IMR-90 (cell line): ENCODE results near the gene LRRFIP1. TPM values are rescaled to one million over a fixed set of nuclear protein-coding genes. Genes with fewer than 3 reads are reported as not detected.

Source experiments
- ATAC-seq: fragments of 200-7000 bp; cut with Tn5 transposase; 2 replicates; pipeline ENCODE4 v1.9.1; 2020; ENCODE audit warnings: low read depth, mild to moderate bottlenecking, moderate library complexity
- BruUV-seq: library from RNA; stranded (reverse); fragments of 400-500 nt; replicated peaks from 2 replicates; lab custom pipeline; 2021; lab: Mats Ljungman, UMichigan
- CTCF ChIA-PET: fragments of 300-600 bp; formaldehyde crosslinking; extraction: SDS; loops from one replicate; lab custom pipeline; 2021; ENCODE audit warnings: antibody characterized with exemption; lab: Yijun Ruan, JAX
- POLR2A ChIA-PET: fragments of 300-600 bp; sonication (Branson Sonifier 250); formaldehyde crosslinking; loops from one replicate; lab custom pipeline; 2022; ENCODE audit warnings: antibody characterized with exemption; ENCODE audit not compliant: unreplicated experiment; lab: Charles Lee
- DNase-seq: peaks from one replicate; pipeline ENCODE4 v3.0.0; 2013
- H2AFZ ChIP-seq: replicated peaks from 2 replicates; pipeline ENCODE3; 2013; ENCODE audit warnings: low read length, mild to moderate bottlenecking; ENCODE audit not compliant: poor library complexity
- H2AK5ac ChIP-seq: 2 replicates; pipeline ENCODE4 v1.6.1; 2013; ENCODE audit warnings: low read depth, low read length, inconsistent platforms
- H2AK9ac ChIP-seq: replicated peaks from 2 replicates; pipeline ENCODE3; 2013; ENCODE audit warnings: mild to moderate bottlenecking, low read depth, low read length, moderate library complexity; ENCODE audit not compliant: poor library complexity
- H2BK120ac ChIP-seq: 2 replicates; pipeline ENCODE4 v1.6.1; 2013; ENCODE audit warnings: low read depth, low read length, inconsistent platforms
- H2BK15ac ChIP-seq: 3 replicates; pipeline ENCODE4 v1.6.1; 2013; ENCODE audit warnings: low read depth, low read length, inconsistent platforms
- H2BK20ac ChIP-seq: 2 replicates; pipeline ENCODE4 v1.6.1; 2013; ENCODE audit warnings: low read depth, mild to moderate bottlenecking, inconsistent platforms, low read length, moderate library complexity
- H2BK5ac ChIP-seq: 2 replicates; pipeline ENCODE4 v1.6.1; 2013; ENCODE audit warnings: mild to moderate bottlenecking, low read depth, low read length, inconsistent platforms; ENCODE audit not compliant: poor library complexity, severe bottlenecking
- H3K14ac ChIP-seq: replicated peaks from 2 replicates; pipeline ENCODE4 v1.6.1; 2013; ENCODE audit warnings: low read depth, low read length, inconsistent platforms
- H3K18ac ChIP-seq: 2 replicates; pipeline ENCODE4 v1.6.1; 2013; ENCODE audit warnings: low read depth, low read length, control low read depth
- H3K23ac ChIP-seq: 2 replicates; pipeline ENCODE4 v1.6.1; 2013; ENCODE audit warnings: low read depth, low read length, inconsistent platforms
- H3K27ac ChIP-seq: 2 replicates; pipeline ENCODE4 v1.5.1; 2013; ENCODE audit warnings: mild to moderate bottlenecking, control low read depth, low read length; ENCODE audit not compliant: insufficient read depth
- H3K27me3 ChIP-seq: 2 replicates; pipeline ENCODE4 v1.6.1; 2013; ENCODE audit warnings: low read length; ENCODE audit not compliant: control insufficient read depth, insufficient read depth
- H3K36me3 ChIP-seq: 2 replicates; pipeline ENCODE4 v1.6.1; 2013; ENCODE audit warnings: low read length, mixed read lengths; ENCODE audit not compliant: control insufficient read depth, insufficient read depth
- H3K4ac ChIP-seq: 2 replicates; pipeline ENCODE4 v1.6.1; 2013; ENCODE audit warnings: low read depth, low read length, inconsistent platforms
- H3K4me1 ChIP-seq: 2 replicates; pipeline ENCODE4 v1.6.1; 2013; ENCODE audit warnings: low read length, mixed read lengths; ENCODE audit not compliant: control insufficient read depth, insufficient read depth
- H3K4me2 ChIP-seq: 2 replicates; pipeline ENCODE4 v1.6.1; 2013; ENCODE audit warnings: low read depth, mild to moderate bottlenecking, control low read depth, low read length, moderate library complexity
- H3K4me3 ChIP-seq: 2 replicates; pipeline ENCODE4 v1.5.1; 2013; ENCODE audit warnings: low read depth, mild to moderate bottlenecking, control low read depth, low read length, moderate library complexity; ENCODE audit not compliant: insufficient read depth
- H3K56ac ChIP-seq: 2 replicates; pipeline ENCODE4 v1.6.1; 2013; ENCODE audit warnings: low read length, inconsistent platforms; ENCODE audit not compliant: insufficient read depth; ENCODE audit errors: extremely low read depth
- H3K79me1 ChIP-seq, 2 experiments: 2 replicates each; pipeline ENCODE4 v1.6.1; 2013; ENCODE audit warnings: low read length in 2 of 2, inconsistent platforms in 1 of 2, low read depth in 1 of 2
- H3K9ac ChIP-seq: 2 replicates; pipeline ENCODE4 v1.6.1; 2013; ENCODE audit warnings: low read depth, low read length, control low read depth
- H3K9me1 ChIP-seq: 2 replicates; pipeline ENCODE4 v1.6.1; 2013; ENCODE audit warnings: low read length, inconsistent platforms; ENCODE audit not compliant: insufficient read depth
- H3K9me3 ChIP-seq: 2 replicates; pipeline ENCODE4 v1.6.1; 2013; ENCODE audit warnings: low read length; ENCODE audit not compliant: control insufficient read depth, insufficient read depth
- H4K20me1 ChIP-seq: 2 replicates; pipeline ENCODE4 v1.6.1; 2013; ENCODE audit warnings: low read length, inconsistent platforms; ENCODE audit not compliant: insufficient read depth
- H4K5ac ChIP-seq: 2 replicates; pipeline ENCODE4 v1.6.1; 2013; ENCODE audit warnings: mild to moderate bottlenecking, low read depth, low read length, control low read depth
- H4K8ac ChIP-seq, 2 experiments: 2 replicates each; pipeline ENCODE4 v1.6.1; 2013; ENCODE audit warnings: low read depth in 2 of 2, low read length in 2 of 2, control low read depth in 1 of 2, inconsistent platforms in 1 of 2
- H4K91ac ChIP-seq: 2 replicates; pipeline ENCODE4 v1.6.1; 2013; ENCODE audit warnings: low read depth, low read length, inconsistent platforms; ENCODE audit not compliant: insufficient read depth
- CTCF ChIP-seq: conservative IDR thresholded peaks from 2 replicates; pipeline ENCODE4 v1.5.1; 2012; ENCODE audit warnings: mild to moderate bottlenecking, low read depth, low read length, improper control_type of control experiment
- MXI1 ChIP-seq: IDR thresholded peaks from 2 replicates; pipeline ENCODE4 v1.6.1; 2012; ENCODE audit warnings: low read depth, mild to moderate bottlenecking, low read length, moderate library complexity, borderline replicate concordance
- POLR2A ChIP-seq: IDR thresholded peaks from 2 replicates; pipeline ENCODE4 v1.6.1; 2012; ENCODE audit warnings: mild to moderate bottlenecking, low read depth, low read length
- RCOR1 ChIP-seq: IDR thresholded peaks from 2 replicates; pipeline ENCODE4 v1.6.1; 2012; ENCODE audit warnings: mild to moderate bottlenecking, low read length, improper control_type of control experiment; ENCODE audit not compliant: insufficient replicate concordance
- SMC3 ChIP-seq: fragments of 150-350 bp; IDR thresholded peaks from 2 replicates; pipeline ENCODE4 v1.6.1; 2016; ENCODE audit warnings: low read depth, mild to moderate bottlenecking, antibody characterized with exemption, low read length, moderate library complexity
- WGBS, 2 experiments: methylation state at CpG; one replicate each; pipeline versions ENCODE4 v1.1.5 to v1.1.7; 2013; ENCODE audit warnings: missing lambda C conversion rate in 2 of 2; ENCODE audit not compliant: insufficient read length in 1 of 2; ENCODE audit errors: extremely low coverage in 2 of 2; 5-methylcytosine and 5-hydroxymethylcytosine counted together
- dilution Hi-C: fragments of 300-500 bp; cut with HindIII; formaldehyde crosslinking; loops from one replicate; pipeline ENCODE4 v1.14.3; 2018; ENCODE audit warnings: low sequenced_read_pairs; ENCODE audit not compliant: unreplicated experiment
- in situ Hi-C: fragments of 300-500 bp; cut with MboI; formaldehyde crosslinking; loops from 3 replicates; pipeline ENCODE4 v1.14.3; 2019; ENCODE audit warnings: low sequenced_read_pairs, inconsistent platforms, mixed read lengths
- intact Hi-C: fragments of 100-400 bp; cut with micrococcal nuclease; formaldehyde crosslinking; loops from 2 replicates; pipeline ENCODE4 v1.10.0; 2022
- polyA plus RNA-seq, 3 experiments: library from polyadenylated mRNA; depleted of rRNA; stranded (reverse); fragments of >200 nt; gene quantifications; 2 replicates each; pipeline ENCODE4 v1.2.3, GENCODE V29; 2012; ENCODE audit warnings: low replicate concordance in 1 of 3
- total RNA-seq: library from RNA; depleted of rRNA; stranded (reverse); fragments of >200 nt; gene quantifications from 2 replicates; pipeline ENCODE4 v1.2.3, GENCODE V29; 2012

Gene LRRFIP1
- total and polyA plus RNA-seq, 2 of the 4 experiments (the other 2 are of a cell fraction) = 52.2 to 54.4 TPM

- Histone ChIP-seq H3K4me1 (peaks cover 17% of the 10 kb centered on the region), H3K4me2 (no peak overlapping the region), H3K4me3 (no peak overlapping the region), H3K9ac (no peak overlapping the region), H4K20me1 (peaks cover 49% of the 10 kb centered on the region), H3K9me1 (peaks cover 23% of the 10 kb centered on the region), H2BK15ac (no peak overlapping the region), H3K4ac (no peak overlapping the region), H3K9me3 (no peaks in the 10 kb centered on the region), H2BK120ac (no peak overlapping the region), H3K36me3 (peaks cover 2% of the 10 kb centered on the region; the same call in 1 of the 2 replicates), H2BK20ac (no peak overlapping the region), H2AK5ac (no peak overlapping the region), H3K14ac (no peak overlapping the region), H4K5ac (no peak overlapping the region), H3K79me1 (peaks cover 31 to 85% of the 10 kb centered on the region in 2 experiments), H3K18ac (no peak overlapping the region), H3K23ac (no peak overlapping the region), H4K8ac (no peak overlapping the region), H2AFZ (no peak overlapping the region), H3K27me3 (no peaks in the 10 kb centered on the region), H3K56ac (no peak overlapping the region), H2BK5ac (no peak overlapping the region), H3K27ac (no peak overlapping the region), H2AK9ac (no peak overlapping the region), H4K91ac (no peak overlapping the region)
- ATAC-seq = no peak
- BruUV-seq = no TSS peak
- ChIA-PET CTCF (no interaction called here), POLR2A (no interaction called here)
- dilution Hi-C loops (no loop called here), intact Hi-C loops (loop anchor here (5.0 kb wide), 1 partner anchor 33 kb away; no protein-coding TSS in a partner anchor), in situ Hi-C loops (loop anchor here (25.0 kb wide), 1 partner anchor 613 kb away; no protein-coding TSS in a partner anchor)
- DNase-seq = no peak
- no CpG with 5 or more reads among the region's 4 CpGs for WGBS, 2 experiments
- TF ChIP-seq MXI1 = no peak
- TF ChIP-seq SMC3 = no peak
- TF ChIP-seq RCOR1 = no peak
- TF ChIP-seq POLR2A = no peak
- TF ChIP-seq CTCF = no peak
Observed at GRCh38 chr2:237725661-237726060, 98.3 kb downstream of the LRRFIP1 start.
